ENCODE measurements around the gene CYP4F12.
A peak's percentile ranks its signal among the peaks of the same experiment; 100 is the strongest.
"Not testable (repeated sequence)": the region's sequence is repeated elsewhere in the genome, so short reads cannot be mapped to it uniquely, and the experiment has no call there.

The CYP4F12 gene

GRCh38 chr19:15650123-15650522 is 22.8 kb upstream of the CYP4F12 start:
- not testable (repeated sequence) for DNase-seq

DNA sequence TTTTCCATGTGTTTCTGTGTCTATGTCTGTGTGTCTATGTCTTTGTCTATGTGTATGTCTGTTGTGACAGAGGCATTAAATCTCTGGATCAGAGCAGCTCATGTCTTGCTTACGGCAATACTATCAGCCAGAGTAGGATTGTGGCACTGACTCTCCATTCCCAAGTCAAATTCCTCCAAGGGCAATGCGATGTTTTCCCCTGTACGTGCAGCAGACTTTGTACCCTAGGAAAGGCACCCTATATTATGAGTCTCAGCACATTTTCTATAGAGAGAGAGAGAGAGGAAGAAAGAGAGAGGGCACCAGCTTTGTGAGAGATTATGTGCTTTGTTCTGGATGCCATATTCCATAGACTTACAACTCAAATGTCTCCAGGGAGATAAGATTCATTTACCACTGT is 21.1 kb upstream of the CYP4F12 start:
- DNase-seq = no peak

- no peak for DNase-seq
These were observed 20.2 kb upstream of the CYP4F12 start for GRCh38 chr19:15652559-15653278.

- no peak for DNase-seq
These were observed 16.4 kb upstream of the CYP4F12 start for GRCh38 chr19:15656467-15656866.

DNA sequence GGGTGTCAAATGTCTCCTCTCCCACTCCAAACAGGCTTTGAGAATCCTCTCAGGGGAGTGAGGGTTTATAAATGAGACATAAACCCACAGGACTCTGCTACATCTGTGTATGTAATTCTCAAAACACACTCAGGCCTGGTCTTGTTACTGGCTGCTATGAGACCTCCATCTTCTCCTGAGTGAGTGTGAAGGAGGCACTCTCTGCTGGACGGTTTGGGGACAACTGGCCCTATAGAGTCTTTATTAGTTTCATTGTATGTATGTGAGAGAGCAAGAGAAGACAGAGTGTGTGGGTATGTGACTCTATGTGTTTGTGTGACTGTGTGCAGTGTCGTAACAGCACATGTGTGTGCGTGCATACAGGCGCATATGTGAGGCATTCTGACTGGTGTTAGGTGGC is 9.6 kb upstream of the CYP4F12 start:
- no peak for DNase-seq

GRCh38 chr19:15666186-15666585 is 6.7 kb upstream of the CYP4F12 start:
- DNase-seq = no peak

- DNase-seq = no peak
These were observed 6.0 kb upstream of the CYP4F12 start for GRCh38 chr19:15666883-15667282.

- no peak for DNase-seq
These were observed 3.4 kb upstream of the CYP4F12 start for GRCh38 chr19:15669440-15669839.

GRCh38 chr19:15669891-15670290 is 3.0 kb upstream of the CYP4F12 start:
- DNase-seq = no peak

DNA sequence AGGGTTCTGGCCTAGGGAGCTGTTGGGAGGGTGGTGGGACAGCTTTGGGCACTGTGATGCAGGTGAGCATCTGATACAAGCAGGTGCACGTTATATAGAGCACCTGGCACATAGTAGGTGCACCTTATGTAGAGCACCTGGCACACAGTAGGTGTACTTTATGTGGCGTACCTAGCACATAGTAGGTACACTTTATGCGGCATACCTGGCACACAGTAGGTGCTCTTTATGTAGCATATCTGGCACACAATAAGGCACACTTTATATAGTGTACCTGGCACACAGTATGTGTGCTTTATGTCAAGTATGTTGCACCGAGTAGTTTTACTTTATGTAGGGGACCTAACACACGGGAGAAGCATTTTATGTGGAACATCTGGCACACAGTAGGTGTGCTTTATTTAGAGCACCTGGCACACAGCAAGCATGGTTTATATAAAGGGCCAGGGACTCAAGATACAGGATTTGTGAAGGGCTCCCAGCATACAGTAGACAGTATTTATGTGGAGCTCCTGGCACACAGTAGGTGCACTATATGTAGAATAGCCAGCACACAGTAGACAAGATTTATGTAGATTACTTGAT is 1.6 kb upstream of the CYP4F12 start:
- DNase-seq = no peak

- DNase-seq = no peak
These were observed 852 bp upstream of the CYP4F12 start for GRCh38 chr19:15671891-15672579.

- no peak for DNase-seq
These were observed 328 bp downstream of the CYP4F12 start for GRCh38 chr19:15673176-15673654.

DNA sequence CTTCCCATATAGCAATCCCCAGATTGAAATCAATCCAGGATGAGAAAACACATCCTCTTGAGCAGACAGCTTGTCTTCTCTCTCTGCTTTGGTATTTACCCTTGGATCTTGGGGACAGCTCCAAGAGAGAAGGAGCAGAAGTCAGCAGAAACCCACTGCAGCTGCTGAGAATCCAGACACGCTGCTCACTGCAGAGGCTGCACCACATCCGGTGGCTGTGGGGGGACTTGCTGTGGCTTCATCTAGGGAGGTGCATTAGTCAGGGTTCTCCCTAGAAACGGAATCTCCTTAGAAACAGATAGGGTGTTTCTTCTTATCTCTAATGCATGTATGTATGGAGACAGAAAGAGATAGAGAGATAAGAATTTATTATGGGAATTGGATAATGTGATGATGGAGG is 2.7 kb downstream of the CYP4F12 start:
- DNase-seq = no peak

- no peak for DNase-seq
These were observed 6.2 kb downstream of the CYP4F12 start for GRCh38 chr19:15679089-15679488.

DNA sequence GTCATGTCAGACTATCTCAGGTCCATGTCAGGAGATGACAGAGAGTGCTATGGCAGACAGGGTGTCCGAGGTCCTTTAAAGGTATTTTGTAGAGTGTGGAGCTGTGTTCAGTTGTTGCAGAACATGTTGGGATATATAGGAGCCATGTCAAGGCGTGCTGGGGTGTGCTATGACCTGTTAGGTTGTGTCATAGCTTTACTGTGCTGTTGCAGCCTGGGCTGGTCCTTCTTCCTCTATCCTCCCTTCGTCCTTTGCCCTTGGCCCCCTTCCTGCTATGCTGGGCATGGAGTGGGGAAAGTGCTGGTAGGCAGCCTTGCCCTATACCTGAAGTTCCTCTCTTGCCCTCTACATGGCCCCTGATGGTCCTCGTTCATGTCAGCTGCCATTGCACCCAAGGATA is 7.0 kb downstream of the CYP4F12 start:
- not testable (repeated sequence) for DNase-seq

GRCh38 chr19:15680478-15681322 is 7.8 kb downstream of the CYP4F12 start:
- no peak for DNase-seq

- no peak for DNase-seq
These were observed 10.5 kb downstream of the CYP4F12 start for GRCh38 chr19:15683411-15683810.

DNA sequence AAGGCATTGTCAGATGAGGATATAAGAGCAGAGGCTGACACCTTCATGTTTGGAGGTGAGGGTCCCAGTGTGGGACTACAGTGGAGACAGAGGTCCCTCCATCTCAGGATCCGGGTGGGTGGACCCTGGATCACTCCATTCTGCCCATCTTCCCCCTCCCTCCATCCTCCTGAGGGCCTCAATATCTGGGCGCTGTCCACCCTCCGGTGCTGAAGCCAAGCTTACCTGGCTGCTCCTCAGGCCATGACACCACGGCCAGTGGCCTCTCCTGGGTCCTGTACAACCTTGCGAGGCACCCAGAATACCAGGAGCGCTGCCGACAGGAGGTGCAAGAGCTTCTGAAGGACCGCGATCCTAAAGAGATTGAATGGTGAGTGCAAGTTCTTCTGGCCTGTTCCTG is 11.9 kb downstream of the CYP4F12 start:
- peak; percentile 20 for DNase-seq

DNA sequence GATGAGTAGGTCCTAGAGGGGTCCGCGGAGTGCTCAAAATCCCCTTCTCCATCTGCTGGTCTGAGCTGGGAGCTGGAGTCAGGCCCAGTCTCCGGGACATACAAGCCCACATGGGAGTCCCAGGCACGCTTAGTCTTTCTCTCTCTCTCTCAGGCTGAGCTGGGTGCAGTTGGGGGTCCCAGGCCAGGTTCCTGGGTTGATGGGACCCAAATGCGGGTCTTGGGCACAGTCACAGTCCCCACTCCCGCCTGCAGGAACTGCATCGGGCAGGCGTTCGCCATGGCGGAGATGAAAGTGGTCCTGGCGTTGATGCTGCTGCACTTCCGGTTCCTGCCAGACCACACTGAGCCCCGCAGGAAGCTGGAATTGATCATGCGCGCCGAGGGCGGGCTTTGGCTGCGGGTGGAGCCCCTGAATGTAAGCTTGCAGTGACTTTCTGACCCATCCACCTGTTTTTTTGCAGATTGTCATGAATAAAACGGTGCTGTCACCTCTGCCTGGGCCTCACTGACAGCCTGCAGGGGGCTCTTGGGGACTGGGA is 23.8 kb downstream of the CYP4F12 start:
- DNase-seq = no peak

GRCh38 chr19:15701757-15702533 is 29.1 kb downstream of the CYP4F12 start:
- DNase-seq = no peak

- peak; percentile 50 for DNase-seq
These were observed 29.6 kb downstream of the CYP4F12 start for GRCh38 chr19:15702534-15702930.

- no peak for DNase-seq
These were observed 41.8 kb downstream of the CYP4F12 start for GRCh38 chr19:15714638-15715037.
